Adrenal gland (tissue), 12 donors: Measurements from ENCODE around the gene PDLIM3. TPM values are rescaled to one million over a fixed set of nuclear protein-coding genes. Genes with fewer than 3 reads are reported as not detected.

Experiments
- DNase-seq, 7 donors: peaks; one replicate each; pipeline ENCODE4 v3.0.0-alpha.2; 2019 to 2020
- H3K27ac ChIP-seq, 5 donors: fragments of 200-600 bp; sonication (generic) in 4 of 5; 1 replicate in 3 of 5; 2 replicates in 2 of 5; pipeline versions ENCODE4 v1.5.1 to v1.8.0; 2016 to 2020; ENCODE audit warnings: mild to moderate bottlenecking in 1 of 5
- H3K27me3 ChIP-seq: fragments of 200-600 bp; 2 replicates; pipeline ENCODE4 v1.8.0; 2021
- H3K36me3 ChIP-seq, 2 donors: fragments of 200-600 bp; replicated peaks in 1 of 2; 1 replicate in 1 of 2; 2 replicates in 1 of 2; pipeline versions ENCODE4 v1.5.1 to v1.8.0; 2018 to 2022
- H3K4me1 ChIP-seq, 2 donors: fragments of 200-600 bp; replicated peaks in 1 of 2; 1 replicate in 1 of 2; 2 replicates in 1 of 2; pipeline versions ENCODE4 v1.5.1 to v1.8.0; 2018 to 2021
- H3K4me3 ChIP-seq, 4 donors: fragments of 200-600 bp; sonication (generic) in 3 of 4; one replicate each; pipeline ENCODE4 v1.5.1; 2016 to 2018
- H3K9me3 ChIP-seq, 3 donors: fragments of 200-600 bp; sonication (generic) in 1 of 3; replicated peaks in 1 of 3; 1 replicate in 2 of 3; 2 replicates in 1 of 3; pipeline versions ENCODE4 v1.5.1 to v1.8.0; 2016 to 2021
- POLR2A ChIP-seq, 2 donors: fragments of 450-650 bp; IDR thresholded peaks; one replicate each; pipeline ENCODE4 v1.6.1; 2017; ENCODE audit warnings: antibody characterized with exemption in 2 of 2, mild to moderate bottlenecking in 2 of 2, moderate library complexity in 1 of 2
- WGBS, 4 donors: extraction: QIAGEN DNeasy Blood & Tissue Kit in 2 of 4; methylation state at CpG; one replicate each; pipeline versions ENCODE4 v1.1.5 to v1.1.7; 2013 to 2017; 5-methylcytosine and 5-hydroxymethylcytosine counted together
- intact Hi-C, 2 donors: fragments of 100-400 bp; cut with DNase I; formaldehyde crosslinking; loops; one replicate each; pipeline versions ENCODE4 v1.14.1 to v1.15.0; 2022 to 2023
- polyA plus RNA-seq, 3 donors: library from polyadenylated mRNA; stranded (reverse); fragments of 200-250 nt in 2 of 3; fragments of 350-450 nt in 1 of 3; fragmentation: Illumina TruSeq in 1 of 3; extraction: RNeasy Lipid Tissue Mini Kit (QIAGEN cat#74804) in 1 of 3; gene quantifications; one replicate each; pipeline ENCODE4 v1.2.3, GENCODE V29; 2013 to 2014
- total RNA-seq, 9 donors: library from RNA; depleted of rRNA in 4 of 9; stranded (reverse); fragments of >200 nt in 4 of 9; fragments of 120-200 nt in 1 of 9; fragmentation: NEBNext Ultra II Directional in 1 of 9; extraction: Animal tissue kit (Norgen Biotek cat#: 25700) in 1 of 9; gene quantifications; one replicate each; pipeline versions ENCODE4 v1.1.0 to v1.2.4, GENCODE V29; 2013 to 2023
- TF ChIP-seq, protein P1 (sequence below), 6 experiments: fragments of 450-650 bp in 4 of 6; fragments of 200-600 bp in 2 of 6; sonication (generic) in 1 of 6; IDR thresholded peaks; 1 replicate in 5 of 6; 2 replicates in 1 of 6; pipeline versions ENCODE4 v1.5.1 to v1.8.0; 2016 to 2021; ENCODE audit warnings: antibody characterized with exemption in 6 of 6, mild to moderate bottlenecking in 2 of 6, moderate library complexity in 1 of 6
- donor health status: healthy with polysubstance abuse.
- donor health status: Bipolar disorder and iron deficiency.
- donor health status: DM: yes; HTN: yes; CAD: no.
- donor health status: DM: no; HTN: no; CAD: no.
- donor health status: DM: no; HTN: no; CAD: no.
- donor health status: DM: yes; HTN: yes; CAD: no.

The PDLIM3 gene
- total and polyA plus RNA-seq, 12 donors = 2.6 to 22.6 (median 6.4) TPM

DNA sequence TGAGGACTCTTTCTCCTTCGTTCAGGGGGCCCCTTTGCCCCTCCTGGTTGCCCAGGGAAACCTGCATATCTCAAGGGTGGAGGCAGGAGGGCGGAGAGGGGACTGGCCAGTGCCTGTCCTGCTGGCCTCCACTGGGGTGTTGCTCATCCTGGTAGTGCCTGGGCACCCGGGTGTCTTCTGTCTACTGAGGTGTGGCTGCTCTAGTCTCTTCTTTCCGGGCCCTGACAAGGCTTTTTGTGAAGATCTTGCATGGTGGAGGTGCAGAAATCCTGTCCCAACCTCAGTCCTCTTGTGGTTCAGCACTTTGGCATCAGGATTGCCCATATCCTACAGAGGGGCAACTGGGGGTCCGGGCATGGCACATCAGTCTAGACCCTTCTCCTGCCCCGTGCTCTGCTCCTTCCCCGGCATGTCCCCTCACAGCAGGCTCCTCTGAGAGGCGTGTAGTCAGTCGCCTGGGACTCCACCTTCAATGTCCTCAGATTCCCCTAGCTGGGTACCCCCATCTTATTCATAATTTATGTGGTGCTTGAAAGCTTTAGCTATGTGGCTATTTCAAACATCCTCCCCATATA is 65.6 kb downstream of the PDLIM3 start:
- H3K4me3 ChIP-seq = no peak overlapping the region
- no peak overlapping the region for H3K27ac ChIP-seq
- TF ChIP-seq, protein P1, sequence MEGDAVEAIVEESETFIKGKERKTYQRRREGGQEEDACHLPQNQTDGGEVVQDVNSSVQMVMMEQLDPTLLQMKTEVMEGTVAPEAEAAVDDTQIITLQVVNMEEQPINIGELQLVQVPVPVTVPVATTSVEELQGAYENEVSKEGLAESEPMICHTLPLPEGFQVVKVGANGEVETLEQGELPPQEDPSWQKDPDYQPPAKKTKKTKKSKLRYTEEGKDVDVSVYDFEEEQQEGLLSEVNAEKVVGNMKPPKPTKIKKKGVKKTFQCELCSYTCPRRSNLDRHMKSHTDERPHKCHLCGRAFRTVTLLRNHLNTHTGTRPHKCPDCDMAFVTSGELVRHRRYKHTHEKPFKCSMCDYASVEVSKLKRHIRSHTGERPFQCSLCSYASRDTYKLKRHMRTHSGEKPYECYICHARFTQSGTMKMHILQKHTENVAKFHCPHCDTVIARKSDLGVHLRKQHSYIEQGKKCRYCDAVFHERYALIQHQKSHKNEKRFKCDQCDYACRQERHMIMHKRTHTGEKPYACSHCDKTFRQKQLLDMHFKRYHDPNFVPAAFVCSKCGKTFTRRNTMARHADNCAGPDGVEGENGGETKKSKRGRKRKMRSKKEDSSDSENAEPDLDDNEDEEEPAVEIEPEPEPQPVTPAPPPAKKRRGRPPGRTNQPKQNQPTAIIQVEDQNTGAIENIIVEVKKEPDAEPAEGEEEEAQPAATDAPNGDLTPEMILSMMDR (IDR thresholded peaks at IDR 0.05) = no peak
- TF ChIP-seq POLR2A (IDR thresholded peaks at IDR 0.05) = no peak
- 82 to 87% (median 84%) methylated on average over 6 to 9 of the region's 9 CpGs for WGBS, 4 donors
- no peaks in the 10 kb centered on the region for H3K36me3 ChIP-seq
- intact Hi-C loops = loop anchor here (5.0 to 10.0 kb wide), 3 partner anchors 37 to 128 kb away; no protein-coding TSS in a partner anchor
- no peaks in the 10 kb centered on the region for H3K27me3 ChIP-seq
- peaks cover 0 to 4% of the 10 kb centered on the region in 2 donors for H3K4me1 ChIP-seq
- no peaks in the 10 kb centered on the region for H3K9me3 ChIP-seq
- DNase-seq = peak in 2 of 7 donors; percentile 20 to 36

DNA sequence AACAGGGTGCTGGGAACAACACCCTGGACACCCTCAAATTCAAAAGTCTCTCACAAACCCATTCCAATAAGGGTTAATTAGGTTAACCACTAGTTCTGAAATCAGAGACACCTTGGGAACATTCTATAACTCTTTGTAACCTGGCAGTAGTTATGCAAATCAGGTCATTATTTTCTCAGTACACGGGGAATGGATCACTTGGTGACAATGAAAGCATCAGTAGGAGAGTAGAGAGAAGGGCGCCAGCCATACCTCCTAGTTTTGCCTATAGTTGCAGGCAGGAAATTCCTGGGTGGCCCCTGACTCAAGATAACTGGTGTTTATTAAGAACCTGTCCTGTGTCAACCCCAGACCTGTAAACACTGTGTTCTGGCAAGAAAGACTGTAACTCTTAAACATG is 66.3 kb downstream of the PDLIM3 start:
- no peaks in the 10 kb centered on the region for H3K36me3 ChIP-seq
- no peak overlapping the region for H3K4me3 ChIP-seq
- intact Hi-C loops = loop anchor here in 1 of 2 donors (5.0 kb wide), 1 partner anchor 37 kb away; no protein-coding TSS in a partner anchor
- no peak for DNase-seq
- H3K4me1 ChIP-seq = peaks cover 0 to 4% of the 10 kb centered on the region in 2 donors
- no peaks in the 10 kb centered on the region for H3K9me3 ChIP-seq
- no peaks in the 10 kb centered on the region for H3K27me3 ChIP-seq
- 72 to 89% (median 83%) methylated on average over 2 of the region's 2 CpGs for WGBS, 4 donors
- TF ChIP-seq, protein P1 (IDR thresholded peaks at IDR 0.05) = no peak
- no peak for TF ChIP-seq POLR2A (IDR thresholded peaks at IDR 0.05)
- no peak overlapping the region for H3K27ac ChIP-seq

DNA sequence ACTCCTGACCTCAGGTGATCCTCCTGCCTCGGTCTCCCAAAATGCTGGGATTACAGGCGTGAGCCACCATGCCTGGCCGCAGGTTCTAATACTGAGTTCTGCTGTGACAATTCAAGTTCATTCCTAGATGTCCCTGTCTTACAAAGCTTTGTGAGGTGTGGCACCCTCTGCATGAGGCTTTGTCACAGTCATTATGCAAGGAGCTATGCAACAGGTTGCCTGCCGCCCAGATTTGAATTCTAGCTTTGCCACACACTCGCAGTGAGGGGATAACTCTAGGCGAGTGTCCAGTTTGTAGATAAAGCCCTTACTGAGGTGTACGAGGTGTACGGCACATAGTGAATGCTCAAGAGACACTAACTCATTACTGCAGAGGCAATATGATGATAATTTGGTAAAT is 67.3 kb downstream of the PDLIM3 start:
- peaks cover 0 to 4% of the 10 kb centered on the region in 2 donors for H3K4me1 ChIP-seq
- no peak overlapping the region for H3K4me3 ChIP-seq
- no peak for DNase-seq
- H3K27me3 ChIP-seq = no peaks in the 10 kb centered on the region
- intact Hi-C loops = loop anchor here in 1 of 2 donors (5.0 kb wide), 1 partner anchor 36 kb away; no protein-coding TSS in a partner anchor
- H3K36me3 ChIP-seq = no peaks in the 10 kb centered on the region
- WGBS, 4 donors = 88 to 95% (median 92%) methylated on average over 7 to 8 of the region's 8 CpGs
- no peaks in the 10 kb centered on the region for H3K9me3 ChIP-seq
- no peak for TF ChIP-seq POLR2A (IDR thresholded peaks at IDR 0.05)
- TF ChIP-seq, protein P1 (IDR thresholded peaks at IDR 0.05) = no peak
- H3K27ac ChIP-seq = no peak overlapping the region

DNA sequence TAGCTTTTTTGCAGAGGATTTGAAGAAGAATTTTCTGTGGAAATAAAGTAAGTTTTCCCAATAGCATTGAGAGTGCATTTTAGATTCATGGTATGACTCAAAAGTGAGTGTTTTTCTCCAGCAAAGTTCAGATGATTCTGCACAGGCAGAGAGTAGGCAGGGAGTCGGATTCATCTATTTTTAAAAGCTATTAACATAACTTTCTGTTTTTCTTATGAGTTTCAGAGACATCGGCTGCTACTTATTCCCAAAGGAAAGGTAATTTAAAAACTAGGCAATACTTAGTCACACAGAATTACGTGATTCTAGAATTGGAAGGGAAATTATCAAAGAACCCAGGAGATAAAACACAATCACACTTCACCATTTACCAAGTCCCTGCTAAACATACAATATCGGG is 68.2 kb downstream of the PDLIM3 start:
- Histone ChIP-seq H3K4me3 (no peak overlapping the region), H3K36me3 (no peaks in the 10 kb centered on the region), H3K27ac (no peak overlapping the region), H3K4me1 (peaks cover 0 to 4% of the 10 kb centered on the region in 2 donors), H3K9me3 (no peaks in the 10 kb centered on the region), H3K27me3 (no peaks in the 10 kb centered on the region)
- intact Hi-C loops = loop anchor here in 1 of 2 donors (5.0 kb wide), 1 partner anchor 35 kb away; no protein-coding TSS in a partner anchor
- WGBS, 4 donors = 67 to 79% (median 68%) methylated on average over 4 of the region's 4 CpGs
- TF ChIP-seq POLR2A (IDR thresholded peaks at IDR 0.05) = no peak
- TF ChIP-seq, protein P1 (IDR thresholded peaks at IDR 0.05) = no peak
- no peak for DNase-seq
